Measurements from ENCODE around the gene PTPRG. TPM values are rescaled to one million over a fixed set of nuclear protein-coding genes. Genes with fewer than 3 reads are reported as not detected.

The PTPRG gene
- total RNA-seq, 2 donors from 2014 or later: 26.0 to 26.3 TPM

- intact Hi-C loops (cut with DNase I): no loop called here
- Histone ChIP-seq H3K9ac (ENCODE audit: low read depth in 2 of 2, low read length in 2 of 2) (no peak overlapping the region), H3K4me3 (no peak overlapping the region), H3K9me3 (no peaks in the 10 kb centered on the region), H3K27ac (no peak overlapping the region), H3K36me3 (no peaks in the 10 kb centered on the region), H3K27me3 (no peaks in the 10 kb centered on the region), H3K4me1 (no peaks in the 10 kb centered on the region)
- TF ChIP-seq CTCF (IDR thresholded peaks at IDR 0.05): no peak
- DNase-seq: no peak
Observed at GRCh38 chr3:62300617-62301016, 739.2 kb downstream of the PTPRG start.

GRCh38 chr3:62312201-62312600 is 750.8 kb downstream of the PTPRG start:
- TF ChIP-seq CTCF (IDR thresholded peaks at IDR 0.05): no peak
- Histone ChIP-seq H3K36me3 (no peaks in the 10 kb centered on the region), H3K27ac (no peak overlapping the region), H3K4me1 (no peaks in the 10 kb centered on the region), H3K27me3 (no peaks in the 10 kb centered on the region), H3K9ac (ENCODE audit: low read depth in 2 of 2, low read length in 2 of 2) (no peak overlapping the region), H3K4me3 (no peak overlapping the region), H3K9me3 (no peaks in the 10 kb centered on the region)
- intact Hi-C loops (cut with DNase I): no loop called here
- no peak for DNase-seq

- Histone ChIP-seq H3K27ac (no peak overlapping the region), H3K9ac (ENCODE audit: low read depth in 2 of 2, low read length in 2 of 2) (no peak overlapping the region), H3K36me3 (no peaks in the 10 kb centered on the region), H3K9me3 (no peaks in the 10 kb centered on the region), H3K27me3 (no peaks in the 10 kb centered on the region), H3K4me1 (no peaks in the 10 kb centered on the region), H3K4me3 (no peak overlapping the region)
- DNase-seq: no peak
- intact Hi-C loops (cut with DNase I): no loop called here
- TF ChIP-seq CTCF (IDR thresholded peaks at IDR 0.05): no peak
Observed at GRCh38 chr3:62316525-62316924, 755.2 kb downstream of the PTPRG start.

- H3K27me3 ChIP-seq: no peaks in the 10 kb centered on the region
- no peak for DNase-seq
- peak overlapping the region; percentile 46 for H3K4me3 ChIP-seq
- no peak overlapping the region for H3K9ac ChIP-seq (ENCODE audit: low read depth in 2 of 2, low read length in 2 of 2)
- no peaks in the 10 kb centered on the region for H3K9me3 ChIP-seq
- no peaks in the 10 kb centered on the region for H3K36me3 ChIP-seq
- H3K4me1 ChIP-seq: no peaks in the 10 kb centered on the region
- no peak overlapping the region for H3K27ac ChIP-seq
- intact Hi-C loops (cut with DNase I): no loop called here
- no peak for TF ChIP-seq CTCF (IDR thresholded peaks at IDR 0.05)
Observed at GRCh38 chr3:62318365-62318751, 757.0 kb downstream of the PTPRG start.

- Histone ChIP-seq H3K4me1 (no peaks in the 10 kb centered on the region), H3K36me3 (no peaks in the 10 kb centered on the region), H3K9ac (ENCODE audit: low read depth in 2 of 2, low read length in 2 of 2) (peak overlapping the region in 1 of 2 donors; percentile 8), H3K27ac (no peak overlapping the region), H3K27me3 (no peaks in the 10 kb centered on the region), H3K4me3 (peak overlapping the region; percentile 46), H3K9me3 (no peaks in the 10 kb centered on the region)
- no peak for TF ChIP-seq CTCF (IDR thresholded peaks at IDR 0.05)
- DNase-seq: peak; percentile 80
- intact Hi-C loops (cut with DNase I): no loop called here
Observed at GRCh38 chr3:62318752-62319569, 757.6 kb downstream of the PTPRG start.
